Hepatocyte (in vitro differentiated cells): ENCODE results near the gene MEIS1.

Source experiments
- EZH2phosphoT487 ChIP-seq: fragments of 200-600 bp; sonication (generic); IDR thresholded peaks from one replicate; pipeline ENCODE4 v1.6.1; 2018; ENCODE audit warnings: antibody characterized with exemption, mild to moderate bottlenecking, low read depth, moderate library complexity; ENCODE audit not compliant: unreplicated experiment, severe bottlenecking
- TF ChIP-seq, protein P1 (sequence below): fragments of 200-600 bp; sonication (generic); IDR thresholded peaks from 2 replicates; pipeline ENCODE4 v1.5.1; 2016; ENCODE audit warnings: antibody characterized with exemption, mild to moderate bottlenecking; ENCODE audit not compliant: poor library complexity

- TF ChIP-seq, protein P1, sequence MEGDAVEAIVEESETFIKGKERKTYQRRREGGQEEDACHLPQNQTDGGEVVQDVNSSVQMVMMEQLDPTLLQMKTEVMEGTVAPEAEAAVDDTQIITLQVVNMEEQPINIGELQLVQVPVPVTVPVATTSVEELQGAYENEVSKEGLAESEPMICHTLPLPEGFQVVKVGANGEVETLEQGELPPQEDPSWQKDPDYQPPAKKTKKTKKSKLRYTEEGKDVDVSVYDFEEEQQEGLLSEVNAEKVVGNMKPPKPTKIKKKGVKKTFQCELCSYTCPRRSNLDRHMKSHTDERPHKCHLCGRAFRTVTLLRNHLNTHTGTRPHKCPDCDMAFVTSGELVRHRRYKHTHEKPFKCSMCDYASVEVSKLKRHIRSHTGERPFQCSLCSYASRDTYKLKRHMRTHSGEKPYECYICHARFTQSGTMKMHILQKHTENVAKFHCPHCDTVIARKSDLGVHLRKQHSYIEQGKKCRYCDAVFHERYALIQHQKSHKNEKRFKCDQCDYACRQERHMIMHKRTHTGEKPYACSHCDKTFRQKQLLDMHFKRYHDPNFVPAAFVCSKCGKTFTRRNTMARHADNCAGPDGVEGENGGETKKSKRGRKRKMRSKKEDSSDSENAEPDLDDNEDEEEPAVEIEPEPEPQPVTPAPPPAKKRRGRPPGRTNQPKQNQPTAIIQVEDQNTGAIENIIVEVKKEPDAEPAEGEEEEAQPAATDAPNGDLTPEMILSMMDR: no peak
- no peak for TF ChIP-seq EZH2phosphoT487
These were observed 118.4 kb downstream of the MEIS1 start for GRCh38 chr2:66553370-66553769.
